ENCODE results near the gene MRFAP1. TPM values are rescaled to one million over a fixed set of nuclear protein-coding genes. Genes with fewer than 3 reads are reported as not detected.

The MRFAP1 gene
- total RNA-seq, 1 experiment from 2014 or later: 313 TPM

GRCh38 chr4:6605605-6606004 lies 34.9 kb upstream of the MRFAP1 start:
- Histone ChIP-seq H3K27me3 (no peaks in the 10 kb centered on the region), H3K9me3 (replicated peaks) (peaks cover 5% of the 10 kb centered on the region; the same call in 1 of the 2 replicates), H3K4me1 (no peaks in the 10 kb centered on the region), H3K36me3 (no peaks in the 10 kb centered on the region), H3K27ac (no peak overlapping the region), H3K4me3 (no peak overlapping the region)
- no peak for DNase-seq

- Histone ChIP-seq H3K4me1 (no peaks in the 10 kb centered on the region), H3K27me3 (no peaks in the 10 kb centered on the region), H3K9me3 (replicated peaks) (peaks cover 5% of the 10 kb centered on the region; the same call in 1 of the 2 replicates), H3K4me3 (no peak overlapping the region), H3K27ac (no peak overlapping the region), H3K36me3 (no peaks in the 10 kb centered on the region; the same call in 1 of the 2 replicates)
- no peak for DNase-seq
Measured at GRCh38 chr4:6606465-6607235, 33.8 kb upstream of the MRFAP1 start.

GRCh38 chr4:6607368-6608055 lies 33.0 kb upstream of the MRFAP1 start:
- H3K9me3 ChIP-seq (replicated peaks): peaks cover 5% of the 10 kb centered on the region; the same call in 1 of the 2 replicates
- no peaks in the 10 kb centered on the region; the same call in 1 of the 2 replicates for H3K36me3 ChIP-seq
- H3K27ac ChIP-seq: no peak overlapping the region
- no peak overlapping the region for H3K4me3 ChIP-seq
- no peaks in the 10 kb centered on the region for H3K27me3 ChIP-seq
- no peak for DNase-seq
- no peaks in the 10 kb centered on the region for H3K4me1 ChIP-seq

GRCh38 chr4:6608758-6609414 lies 31.6 kb upstream of the MRFAP1 start:
- H3K27me3 ChIP-seq: no peaks in the 10 kb centered on the region
- peaks cover 5% of the 10 kb centered on the region; the same call in 1 of the 2 replicates for H3K9me3 ChIP-seq (replicated peaks)
- H3K36me3 ChIP-seq: no peaks in the 10 kb centered on the region; the same call in 1 of the 2 replicates
- H3K27ac ChIP-seq: no peak overlapping the region
- no peak for DNase-seq
- no peaks in the 10 kb centered on the region for H3K4me1 ChIP-seq
- no peak overlapping the region for H3K4me3 ChIP-seq

- no peaks in the 10 kb centered on the region; the same call in 1 of the 2 replicates for H3K36me3 ChIP-seq
- peaks cover 5% of the 10 kb centered on the region; the same call in 1 of the 2 replicates for H3K9me3 ChIP-seq (replicated peaks)
- H3K4me3 ChIP-seq: no peak overlapping the region
- no peak for DNase-seq
- H3K27ac ChIP-seq: no peak overlapping the region
- no peaks in the 10 kb centered on the region for H3K27me3 ChIP-seq
- H3K4me1 ChIP-seq: no peaks in the 10 kb centered on the region
Measured at GRCh38 chr4:6609415-6610079, 30.9 kb upstream of the MRFAP1 start.

- H3K27ac ChIP-seq: no peak overlapping the region
- H3K4me1 ChIP-seq: no peaks in the 10 kb centered on the region
- no peaks in the 10 kb centered on the region; the same call in 1 of the 2 replicates for H3K36me3 ChIP-seq
- no peaks in the 10 kb centered on the region for H3K9me3 ChIP-seq (replicated peaks)
- DNase-seq: no peak
- no peaks in the 10 kb centered on the region for H3K27me3 ChIP-seq
- no peak overlapping the region for H3K4me3 ChIP-seq
Measured at GRCh38 chr4:6610856-6611430, 29.5 kb upstream of the MRFAP1 start.

GRCh38 chr4:6612961-6613675 lies 27.4 kb upstream of the MRFAP1 start:
- Histone ChIP-seq H3K27me3 (no peaks in the 10 kb centered on the region), H3K36me3 (peaks cover 3% of the 10 kb centered on the region; the same call in 1 of the 2 replicates), H3K9me3 (replicated peaks) (no peaks in the 10 kb centered on the region), H3K4me1 (no peaks in the 10 kb centered on the region), H3K27ac (no peak overlapping the region), H3K4me3 (no peak overlapping the region)
- DNase-seq: no peak

- Histone ChIP-seq H3K27me3 (no peaks in the 10 kb centered on the region), H3K27ac (no peak overlapping the region), H3K9me3 (replicated peaks) (no peaks in the 10 kb centered on the region), H3K4me3 (no peak overlapping the region), H3K4me1 (no peaks in the 10 kb centered on the region), H3K36me3 (peaks cover 3% of the 10 kb centered on the region; the same call in 1 of the 2 replicates)
- no peak for DNase-seq
Measured at GRCh38 chr4:6613676-6614651, 26.5 kb upstream of the MRFAP1 start.

GRCh38 chr4:6614701-6615230 lies 25.7 kb upstream of the MRFAP1 start:
- Histone ChIP-seq H3K4me1 (no peaks in the 10 kb centered on the region), H3K36me3 (peaks cover 3% of the 10 kb centered on the region; the same call in 1 of the 2 replicates), H3K9me3 (replicated peaks) (no peaks in the 10 kb centered on the region), H3K27ac (no peak overlapping the region), H3K27me3 (no peaks in the 10 kb centered on the region), H3K4me3 (no peak overlapping the region)
- no peak for DNase-seq

- H3K27ac ChIP-seq: no peak overlapping the region
- no peaks in the 10 kb centered on the region for H3K9me3 ChIP-seq (replicated peaks)
- peaks cover 3% of the 10 kb centered on the region; the same call in 1 of the 2 replicates for H3K36me3 ChIP-seq
- no peaks in the 10 kb centered on the region for H3K4me1 ChIP-seq
- no peak for DNase-seq
- H3K4me3 ChIP-seq: no peak overlapping the region
- no peaks in the 10 kb centered on the region for H3K27me3 ChIP-seq
Measured at GRCh38 chr4:6616087-6616995, 24.1 kb upstream of the MRFAP1 start.

GRCh38 chr4:6617246-6617645 lies 23.2 kb upstream of the MRFAP1 start:
- Histone ChIP-seq H3K4me1 (no peaks in the 10 kb centered on the region), H3K4me3 (no peak overlapping the region), H3K36me3 (0 out of 2 replicates have a peak, but pooled peaks cover 3% of the 10 kb centered on the region), H3K9me3 (replicated peaks) (no peaks in the 10 kb centered on the region), H3K27ac (no peak overlapping the region), H3K27me3 (no peaks in the 10 kb centered on the region)
- no peak for DNase-seq

Data from SJCRH30 (cell line).